Ectodermal cell (in vitro differentiated cells): ENCODE results near the gene MAP4K5.

Experiments
- H3K27ac ChIP-seq: 2 replicates; pipeline ENCODE4 v1.7.0; 2013; ENCODE audit warnings: mild to moderate bottlenecking, low read depth, low read length; ENCODE audit not compliant: insufficient read depth, poor library complexity, severe bottlenecking
- H3K27me3 ChIP-seq: 2 replicates; pipeline ENCODE4 v1.7.0; 2013; ENCODE audit warnings: mild to moderate bottlenecking, low read length; ENCODE audit not compliant: insufficient read depth, control insufficient read depth, poor library complexity, severe bottlenecking
- H3K36me3 ChIP-seq: one replicate; pipeline ENCODE4 v1.7.0; 2013; ENCODE audit warnings: low read length; ENCODE audit not compliant: control insufficient read depth, insufficient read depth
- H3K4me1 ChIP-seq: one replicate; pipeline ENCODE4 v1.7.0; 2013; ENCODE audit warnings: low read length; ENCODE audit not compliant: control insufficient read depth, insufficient read depth
- H3K4me3 ChIP-seq: 2 replicates; pipeline ENCODE4 v1.7.0; 2013; ENCODE audit warnings: low read depth, low read length, control low read depth; ENCODE audit not compliant: insufficient read depth
- H3K9me3 ChIP-seq: 2 replicates; pipeline ENCODE4 v1.7.0; 2013; ENCODE audit warnings: mild to moderate bottlenecking, low read length, moderate library complexity; ENCODE audit not compliant: control insufficient read depth
- WGBS, 2 experiments: methylation state at CpG; one replicate each; pipeline ENCODE4 v1.1.7; 2013; ENCODE audit warnings: missing lambda C conversion rate in 2 of 2; 5-methylcytosine and 5-hydroxymethylcytosine counted together

The MAP4K5 gene

DNA sequence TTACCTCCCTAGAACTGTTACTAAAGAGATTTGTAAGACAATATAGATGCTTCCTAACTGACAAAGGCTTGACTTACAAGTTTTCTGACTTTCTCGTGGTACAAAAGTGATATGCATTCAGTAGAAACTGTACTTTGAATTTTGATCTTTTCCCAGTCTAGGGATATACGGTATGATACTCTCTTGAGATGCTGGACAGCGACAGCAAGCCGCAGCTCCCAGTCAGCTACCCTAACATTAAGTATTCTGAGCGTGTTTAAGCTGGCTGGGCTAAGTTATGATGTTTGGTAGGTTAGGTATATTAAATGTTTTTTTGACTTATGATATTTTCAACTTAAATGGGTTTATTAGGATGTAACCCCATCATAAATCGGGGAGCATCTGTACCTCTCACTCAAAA, 80.5 kb downstream of the MAP4K5 start:
- WGBS, 2 experiments, result 89 to 93% methylated on average over 5 to 6 of the region's 6 CpGs
- no peaks in the 10 kb centered on the region for H3K9me3 ChIP-seq
- no peak overlapping the region for H3K4me3 ChIP-seq
- H3K36me3 ChIP-seq, result peaks cover 16% of the 10 kb centered on the region
- H3K27ac ChIP-seq, result no peak overlapping the region
- no peaks in the 10 kb centered on the region for H3K27me3 ChIP-seq
- no peaks in the 10 kb centered on the region for H3K4me1 ChIP-seq

DNA sequence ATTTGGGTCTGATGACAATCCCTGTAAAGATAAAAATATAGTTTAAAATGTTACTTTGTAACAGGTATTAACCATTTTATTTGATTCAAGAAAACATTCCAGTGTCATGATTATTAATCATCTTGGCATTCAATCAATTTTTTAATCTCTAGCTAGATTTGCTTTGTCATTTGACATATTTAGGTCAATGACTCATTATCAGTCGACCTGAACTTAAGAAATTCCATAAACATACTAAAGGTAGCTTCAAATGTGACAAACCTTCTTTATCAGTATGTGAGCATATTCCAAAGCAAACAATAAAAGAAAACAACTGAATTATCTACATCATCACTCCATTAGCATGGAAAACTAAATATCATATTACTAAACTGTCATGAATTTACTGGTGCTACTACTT, 84.9 kb downstream of the MAP4K5 start:
- Histone ChIP-seq H3K4me1 (no peaks in the 10 kb centered on the region), H3K4me3 (no peak overlapping the region), H3K36me3 (peaks cover 5% of the 10 kb centered on the region), H3K27me3 (no peaks in the 10 kb centered on the region), H3K9me3 (no peaks in the 10 kb centered on the region), H3K27ac (no peak overlapping the region)
- 93 to 100% methylated on average over 1 of the region's 1 CpG for WGBS, 2 experiments

DNA sequence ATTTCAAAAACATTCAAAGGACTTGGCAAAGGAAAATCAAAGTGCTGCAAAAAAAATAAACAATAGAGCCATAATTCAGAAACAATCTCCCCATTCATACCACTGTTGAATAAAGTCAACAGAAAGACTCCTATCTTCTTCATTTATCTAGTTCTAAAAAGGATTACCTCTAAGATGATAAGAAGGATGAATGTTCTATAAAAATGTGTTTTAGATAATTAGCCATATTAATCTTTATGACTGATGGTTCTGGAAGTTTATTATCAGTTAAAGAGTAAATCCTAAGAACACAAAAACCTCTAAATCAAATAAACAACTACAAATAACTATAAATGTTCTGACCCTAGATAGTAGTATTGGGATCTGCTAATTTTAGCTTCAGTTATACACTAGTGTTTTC, 97.8 kb downstream of the MAP4K5 start:
- no peak overlapping the region for H3K27ac ChIP-seq
- no peaks in the 10 kb centered on the region for H3K9me3 ChIP-seq
- H3K4me3 ChIP-seq, result no peak overlapping the region
- H3K36me3 ChIP-seq, result peaks cover 25% of the 10 kb centered on the region
- H3K4me1 ChIP-seq, result no peaks in the 10 kb centered on the region
- no peaks in the 10 kb centered on the region for H3K27me3 ChIP-seq

DNA sequence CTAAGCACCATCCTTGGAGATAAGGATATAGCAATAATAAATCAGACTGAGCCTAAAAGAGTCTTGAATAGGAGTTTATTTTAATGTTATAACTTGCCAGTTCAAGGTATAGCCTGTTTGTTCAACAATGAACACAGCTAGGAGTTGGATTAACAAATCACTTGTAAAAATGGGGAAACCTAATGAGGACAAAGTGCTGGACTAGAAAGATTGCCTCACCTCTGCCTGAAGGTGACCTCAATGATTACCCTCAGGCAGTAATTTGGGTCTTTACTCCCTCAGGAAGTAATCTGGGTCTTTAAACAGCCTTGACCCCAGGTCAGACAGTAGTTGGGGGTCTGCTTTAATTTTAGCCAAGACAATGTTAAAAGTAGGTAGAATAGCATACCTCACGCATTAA, 100.2 kb downstream of the MAP4K5 start:
- H3K9me3 ChIP-seq, result no peaks in the 10 kb centered on the region
- 71 to 100% methylated on average over 1 of the region's 1 CpG for WGBS, 2 experiments
- H3K36me3 ChIP-seq, result peaks cover 22% of the 10 kb centered on the region
- no peak overlapping the region for H3K27ac ChIP-seq
- H3K4me3 ChIP-seq, result no peak overlapping the region
- no peaks in the 10 kb centered on the region for H3K4me1 ChIP-seq
- H3K27me3 ChIP-seq, result no peaks in the 10 kb centered on the region

DNA sequence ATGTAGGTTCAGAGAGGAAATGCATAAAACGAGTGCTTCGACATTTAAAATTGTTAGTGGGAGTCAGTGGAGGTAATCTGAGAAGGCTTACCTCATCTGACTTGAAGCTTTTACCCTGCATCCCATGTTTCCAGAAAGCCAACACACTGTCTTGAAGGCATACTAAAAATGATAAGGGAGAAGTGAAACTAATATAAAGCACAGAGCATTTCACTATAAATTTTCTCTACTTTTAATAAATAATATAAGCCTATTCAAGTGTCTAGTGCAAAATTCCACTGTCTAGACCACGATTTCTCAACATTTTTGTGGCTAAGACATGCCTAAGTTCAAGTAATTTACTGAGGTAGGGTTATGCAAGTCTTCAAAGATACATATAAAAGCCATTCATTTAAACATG, 106.6 kb downstream of the MAP4K5 start:
- Histone ChIP-seq H3K9me3 (no peaks in the 10 kb centered on the region), H3K27ac (no peak overlapping the region), H3K27me3 (no peaks in the 10 kb centered on the region), H3K4me3 (no peak overlapping the region), H3K4me1 (no peaks in the 10 kb centered on the region), H3K36me3 (peaks cover 29% of the 10 kb centered on the region)
- 94 to 99% methylated on average over 2 to 3 of the region's 3 CpGs for WGBS, 2 experiments

DNA sequence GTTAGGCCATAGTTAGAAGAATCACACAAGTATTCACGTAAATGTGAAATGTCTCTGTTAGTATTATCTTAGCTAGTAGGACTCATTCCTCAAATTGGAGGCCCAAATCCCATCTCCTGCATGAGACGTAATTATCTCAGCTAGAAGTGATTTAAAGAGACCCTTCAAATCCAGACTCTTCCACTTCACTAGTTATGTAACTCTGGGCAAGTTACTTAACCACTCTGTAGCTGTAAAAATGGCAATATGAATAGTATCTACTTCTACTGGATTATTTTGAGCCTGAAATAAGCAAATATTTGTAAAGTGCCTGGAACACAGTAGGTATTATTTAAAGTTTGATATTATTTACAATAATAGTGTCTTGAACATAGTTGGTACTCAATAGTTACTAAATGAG, 107.3 kb downstream of the MAP4K5 start:
- Histone ChIP-seq H3K27ac (no peak overlapping the region), H3K9me3 (no peaks in the 10 kb centered on the region), H3K27me3 (no peaks in the 10 kb centered on the region), H3K36me3 (peaks cover 35% of the 10 kb centered on the region), H3K4me1 (no peaks in the 10 kb centered on the region), H3K4me3 (no peak overlapping the region)
- WGBS, 2 experiments, result 95 to 100% methylated on average over 2 of the region's 2 CpGs

DNA sequence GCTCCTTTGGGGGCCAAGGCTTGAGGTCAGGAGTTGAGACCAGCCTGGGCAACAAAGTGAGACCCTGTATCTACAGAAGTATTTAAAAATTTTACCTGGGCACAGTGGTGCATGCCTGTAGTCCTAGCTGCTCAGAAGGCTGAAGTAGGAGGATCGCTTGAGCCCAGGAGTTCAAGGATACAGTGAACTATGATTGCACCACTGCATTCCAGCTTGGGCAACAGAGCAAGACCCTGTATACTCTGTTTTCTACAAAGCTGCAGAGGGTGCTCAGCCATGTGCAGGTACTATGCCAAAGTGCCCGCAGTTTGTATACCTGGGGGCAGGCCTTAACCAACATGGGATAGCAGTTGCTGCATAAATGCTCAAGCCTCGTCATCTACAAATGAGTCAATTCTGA, 108.8 kb downstream of the MAP4K5 start:
- Histone ChIP-seq H3K36me3 (peaks cover 38% of the 10 kb centered on the region), H3K9me3 (no peaks in the 10 kb centered on the region), H3K27ac (no peak overlapping the region), H3K4me1 (no peaks in the 10 kb centered on the region), H3K27me3 (no peaks in the 10 kb centered on the region), H3K4me3 (no peak overlapping the region)
- WGBS, 2 experiments, result 94% methylated on average over 3 of the region's 3 CpGs

DNA sequence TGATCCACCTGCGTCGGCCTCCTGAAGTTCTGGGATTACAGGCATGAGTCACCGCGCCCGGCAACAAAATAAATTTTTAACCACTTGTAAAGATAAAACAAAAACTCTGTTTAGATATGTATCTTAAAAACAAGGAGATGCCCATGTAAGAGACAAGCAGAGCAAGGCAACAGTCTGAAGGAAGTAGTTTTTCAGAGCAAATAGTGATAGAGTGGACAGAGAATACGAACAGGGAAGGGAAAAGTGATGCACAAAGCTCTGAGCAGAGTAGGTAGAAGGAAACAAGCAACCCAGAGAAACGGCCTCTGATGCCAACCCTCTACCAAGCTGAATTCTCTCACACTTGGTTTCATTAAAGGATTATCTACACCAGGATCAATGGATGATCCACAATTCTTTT, 110.9 kb downstream of the MAP4K5 start:
- H3K9me3 ChIP-seq, result no peaks in the 10 kb centered on the region
- no peaks in the 10 kb centered on the region for H3K4me1 ChIP-seq
- 95 to 99% methylated on average over 7 of the region's 7 CpGs for WGBS, 2 experiments
- H3K27ac ChIP-seq, result no peak overlapping the region
- H3K4me3 ChIP-seq, result no peak overlapping the region
- H3K36me3 ChIP-seq, result peaks cover 32% of the 10 kb centered on the region
- no peaks in the 10 kb centered on the region for H3K27me3 ChIP-seq

DNA sequence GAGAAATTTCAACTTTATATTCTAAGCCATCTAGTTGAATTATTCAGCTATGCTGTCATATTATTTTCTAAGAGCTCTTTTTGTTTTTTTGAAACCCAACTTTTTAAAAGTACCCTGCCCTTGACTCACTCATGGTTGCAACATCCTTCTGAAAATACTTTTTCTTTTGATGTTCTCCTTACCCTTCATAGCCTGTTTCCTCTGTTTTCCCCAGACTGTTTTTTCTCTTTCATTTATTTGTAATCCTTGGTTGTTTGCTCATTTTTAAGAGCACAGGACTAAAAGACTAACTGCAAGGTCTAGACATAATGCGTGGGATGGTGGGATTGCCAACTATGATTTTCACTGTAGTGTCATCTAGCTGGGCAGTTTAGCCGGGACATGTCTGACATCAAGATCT, 114.5 kb downstream of the MAP4K5 start:
- Histone ChIP-seq H3K27me3 (no peaks in the 10 kb centered on the region), H3K4me3 (no peak overlapping the region), H3K36me3 (peaks cover 15% of the 10 kb centered on the region), H3K9me3 (no peaks in the 10 kb centered on the region), H3K4me1 (no peaks in the 10 kb centered on the region), H3K27ac (no peak overlapping the region)
- 95 to 97% methylated on average over 2 of the region's 2 CpGs for WGBS, 2 experiments

DNA sequence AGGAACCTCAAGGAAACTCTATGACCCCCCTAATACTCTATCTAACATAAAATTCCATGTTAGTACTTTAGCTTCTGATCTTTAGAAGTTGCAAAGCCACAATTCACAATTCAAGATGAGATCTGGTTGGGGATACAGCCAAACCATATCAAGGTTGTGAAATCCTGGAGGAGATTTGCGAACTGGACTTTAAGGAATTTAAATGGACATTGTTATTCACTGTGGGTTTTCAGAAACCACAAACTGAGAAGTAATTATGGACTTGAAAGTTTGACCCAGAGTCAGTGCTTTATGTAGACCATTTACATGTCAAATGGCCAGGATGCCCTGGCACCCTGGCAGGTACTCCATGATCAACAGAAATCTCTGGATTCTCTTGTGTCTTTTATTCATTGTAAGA, 121.4 kb downstream of the MAP4K5 start:
- H3K4me3 ChIP-seq, result no peak overlapping the region
- WGBS, 2 experiments, result 89 to 96% methylated on average over 1 of the region's 1 CpG
- H3K9me3 ChIP-seq, result no peaks in the 10 kb centered on the region
- H3K36me3 ChIP-seq, result no peaks in the 10 kb centered on the region
- H3K27ac ChIP-seq, result no peak overlapping the region
- no peaks in the 10 kb centered on the region for H3K4me1 ChIP-seq
- no peaks in the 10 kb centered on the region for H3K27me3 ChIP-seq

DNA sequence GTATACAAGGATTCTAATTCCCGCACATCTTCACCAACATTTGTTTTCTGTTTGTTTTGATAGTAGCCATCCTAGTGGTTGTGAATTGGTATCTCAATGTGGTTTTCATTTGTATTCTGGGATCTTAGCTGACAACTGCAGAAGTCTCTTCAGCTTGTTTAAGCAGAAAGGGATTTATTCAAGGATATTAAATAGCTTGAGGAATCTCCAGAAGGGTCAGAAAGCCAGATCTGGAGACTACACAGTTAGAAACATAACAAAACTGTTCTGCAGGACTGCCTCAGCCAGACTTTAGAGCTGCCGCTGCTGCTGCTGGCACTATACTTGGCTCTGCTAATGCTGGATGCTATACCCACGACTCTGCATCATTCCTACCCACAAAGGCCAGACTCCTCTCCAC, 122.3 kb downstream of the MAP4K5 start:
- Histone ChIP-seq H3K4me1 (no peaks in the 10 kb centered on the region), H3K27ac (no peak overlapping the region), H3K36me3 (no peaks in the 10 kb centered on the region), H3K27me3 (no peaks in the 10 kb centered on the region), H3K4me3 (no peak overlapping the region), H3K9me3 (no peaks in the 10 kb centered on the region)
- WGBS, 2 experiments, result 92 to 98% methylated on average over 2 to 3 of the region's 3 CpGs
